ENCODE measurements around the gene GRIK4.
"Not testable (repeated sequence)": the region's sequence is repeated elsewhere in the genome, so short reads cannot be mapped to it uniquely, and the experiment has no call there.

The GRIK4 gene

DNA sequence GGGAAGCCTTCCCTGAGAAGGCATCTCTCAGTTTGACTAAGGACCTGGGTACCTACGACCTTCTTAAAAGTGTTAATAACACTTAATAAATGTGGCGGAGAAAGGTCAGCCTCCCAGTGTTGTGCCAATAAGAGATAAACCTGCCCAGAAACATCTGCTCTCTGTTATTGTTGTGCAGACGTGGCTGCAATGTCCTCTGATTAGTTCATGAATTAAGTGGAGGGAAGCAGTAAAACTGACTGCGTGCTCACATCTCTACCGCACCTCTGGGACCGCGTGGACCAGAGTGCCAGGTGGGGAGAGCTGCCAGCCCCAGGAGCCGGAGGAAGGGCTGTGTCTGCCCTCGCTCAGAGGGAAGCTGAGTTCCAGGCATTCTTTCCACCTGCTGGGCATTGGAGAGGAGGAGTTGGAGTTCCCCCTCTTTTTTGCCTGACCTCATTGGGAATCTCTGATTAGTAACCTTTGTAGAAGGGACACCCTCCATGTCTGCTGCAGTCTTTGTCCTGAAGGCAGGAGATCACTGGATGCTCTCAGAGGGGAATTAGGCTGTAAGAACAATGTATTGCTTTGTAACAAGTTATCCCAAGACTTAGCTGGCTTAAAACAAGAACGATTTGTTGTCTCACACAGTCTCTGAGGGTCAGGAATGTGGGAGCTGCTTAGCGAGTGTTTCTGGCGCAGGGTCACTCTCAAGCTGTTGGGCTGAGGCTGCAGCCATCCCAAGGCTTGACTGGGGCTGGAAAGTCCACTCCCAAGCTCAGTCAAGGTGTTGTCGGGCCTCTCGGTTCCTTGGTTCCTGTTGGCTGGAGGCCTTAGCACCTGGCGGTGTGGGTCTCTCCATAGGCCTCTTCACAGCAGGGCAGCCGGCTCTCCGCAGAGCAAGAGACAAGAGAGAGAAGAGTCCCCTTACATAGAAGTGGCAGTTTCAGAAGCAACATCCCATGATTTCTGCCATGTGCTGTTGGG lies 264.7 kb downstream of the GRIK4 start:
- no peak overlapping the region for H3K9ac ChIP-seq (ENCODE audit: low read length)
- no peaks in the 10 kb centered on the region for H3K9me3 ChIP-seq (ENCODE audit: control insufficient read depth, low read depth, low read length)
- no peak overlapping the region for H3K4me3 ChIP-seq (ENCODE audit: low read length)
- no peaks in the 10 kb centered on the region for H3K36me3 ChIP-seq (ENCODE audit: control insufficient read depth, low read depth, low read length)
- peaks cover 29% of the 10 kb centered on the region for H3K4me1 ChIP-seq (ENCODE audit: control insufficient read depth, low read depth, low read length)
- H3K27ac ChIP-seq (ENCODE audit: low read length): no peak overlapping the region
- no peaks in the 10 kb centered on the region for H3K27me3 ChIP-seq (ENCODE audit: control insufficient read depth, insufficient read depth, low read length)

DNA sequence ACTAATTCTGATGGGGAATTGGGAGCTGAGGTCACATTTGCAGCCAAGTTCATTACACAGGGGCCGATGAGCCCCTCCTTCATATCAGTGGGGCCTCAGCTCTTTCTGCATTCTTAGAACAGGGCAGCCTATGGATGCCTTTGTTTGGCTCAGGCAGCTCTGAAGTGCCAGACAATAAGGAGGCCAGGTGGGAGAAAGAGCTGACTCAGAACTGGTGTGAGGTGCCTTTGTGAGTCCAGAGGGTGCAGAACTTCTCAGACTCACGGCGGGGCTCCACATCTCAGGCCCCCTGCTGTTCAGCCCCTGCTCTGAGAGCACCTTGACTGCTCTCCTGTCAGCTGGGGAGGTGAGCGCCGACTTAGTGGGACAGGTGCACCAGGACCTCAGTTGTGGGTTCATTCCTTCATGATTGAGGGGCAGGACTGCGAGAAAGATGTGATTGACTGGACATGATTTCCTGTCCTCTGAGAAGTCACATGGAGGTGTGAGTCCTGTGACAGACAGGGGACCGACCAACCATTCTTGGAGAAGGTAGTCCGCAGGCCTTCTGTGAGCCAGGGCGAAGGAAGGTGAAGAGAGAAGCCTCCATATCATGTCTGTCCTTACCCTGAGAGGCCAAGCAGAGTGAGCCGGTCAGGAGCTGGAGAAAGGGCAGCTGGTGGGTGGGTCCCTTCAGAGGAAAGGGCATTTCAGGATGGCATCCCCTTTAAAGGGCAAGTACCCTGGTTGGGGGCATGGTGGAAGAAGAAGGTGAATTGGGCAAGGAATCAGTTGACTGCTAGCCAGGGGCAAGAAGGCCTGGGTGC lies 267.3 kb downstream of the GRIK4 start:
- Histone ChIP-seq H3K27me3 (ENCODE audit: control insufficient read depth, insufficient read depth, low read length) (no peaks in the 10 kb centered on the region), H3K9me3 (ENCODE audit: control insufficient read depth, low read depth, low read length) (no peaks in the 10 kb centered on the region), H3K9ac (ENCODE audit: low read length) (no peak overlapping the region), H3K4me1 (ENCODE audit: control insufficient read depth, low read depth, low read length) (peaks cover 34% of the 10 kb centered on the region), H3K36me3 (ENCODE audit: control insufficient read depth, low read depth, low read length) (no peaks in the 10 kb centered on the region), H3K4me3 (ENCODE audit: low read length) (no peak overlapping the region), H3K27ac (ENCODE audit: low read length) (no peak overlapping the region)

GRCh38 chr11:120780239-120780638 lies 268.7 kb downstream of the GRIK4 start:
- Histone ChIP-seq H3K27ac (ENCODE audit: low read length) (no peak overlapping the region), H3K4me1 (ENCODE audit: control insufficient read depth, low read depth, low read length) (peaks cover 34% of the 10 kb centered on the region), H3K9me3 (ENCODE audit: control insufficient read depth, low read depth, low read length) (no peaks in the 10 kb centered on the region), H3K4me3 (ENCODE audit: low read length) (no peak overlapping the region), H3K9ac (ENCODE audit: low read length) (no peak overlapping the region), H3K27me3 (ENCODE audit: control insufficient read depth, insufficient read depth, low read length) (no peaks in the 10 kb centered on the region), H3K36me3 (ENCODE audit: control insufficient read depth, low read depth, low read length) (no peaks in the 10 kb centered on the region)

GRCh38 chr11:120781486-120782120 lies 270.1 kb downstream of the GRIK4 start:
- Histone ChIP-seq H3K4me1 (ENCODE audit: control insufficient read depth, low read depth, low read length) (peaks cover 22% of the 10 kb centered on the region), H3K27me3 (ENCODE audit: control insufficient read depth, insufficient read depth, low read length) (no peaks in the 10 kb centered on the region), H3K36me3 (ENCODE audit: control insufficient read depth, low read depth, low read length) (no peaks in the 10 kb centered on the region), H3K9ac (ENCODE audit: low read length) (no peak overlapping the region), H3K9me3 (ENCODE audit: control insufficient read depth, low read depth, low read length) (no peaks in the 10 kb centered on the region), H3K27ac (ENCODE audit: low read length) (no peak overlapping the region), H3K4me3 (ENCODE audit: low read length) (no peak overlapping the region)

DNA sequence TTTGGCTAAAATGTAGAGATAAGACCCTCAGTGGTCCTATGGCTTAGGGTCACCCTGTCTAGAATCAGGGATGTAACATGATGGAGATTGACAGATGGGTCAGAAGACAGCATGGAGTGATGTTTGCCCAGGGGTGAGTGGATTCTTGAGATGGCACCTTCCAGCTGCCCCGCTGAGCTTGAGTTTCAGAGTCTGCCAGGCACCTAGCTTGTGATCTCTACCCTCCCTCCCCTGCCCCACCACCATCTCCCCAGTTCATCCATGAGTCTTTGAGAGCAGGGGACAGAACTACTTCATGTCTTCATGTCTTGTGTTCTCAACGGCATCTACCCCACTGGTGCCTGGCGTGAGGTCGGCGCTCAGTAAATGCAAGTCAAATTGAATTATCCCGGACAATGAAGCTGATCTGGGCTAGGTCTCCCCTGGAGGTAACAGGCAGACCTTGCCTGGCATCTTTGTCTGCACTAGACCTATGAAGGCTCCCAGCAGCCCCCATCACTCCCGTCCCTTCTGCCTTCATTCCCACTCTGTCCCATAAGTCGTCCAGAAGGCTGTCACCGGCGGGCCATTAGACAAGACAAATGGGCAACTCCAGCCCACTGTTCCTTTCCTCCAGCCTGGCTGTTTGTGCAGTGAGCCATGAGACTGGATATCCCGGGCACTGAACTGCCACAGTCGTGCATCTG lies 273.2 kb downstream of the GRIK4 start:
- Histone ChIP-seq H3K4me1 (ENCODE audit: control insufficient read depth, low read depth, low read length) (peaks cover 9% of the 10 kb centered on the region), H3K9ac (ENCODE audit: low read length) (no peak overlapping the region), H3K27ac (ENCODE audit: low read length) (no peak overlapping the region), H3K9me3 (ENCODE audit: control insufficient read depth, low read depth, low read length) (no peaks in the 10 kb centered on the region), H3K4me3 (ENCODE audit: low read length) (no peak overlapping the region), H3K27me3 (ENCODE audit: control insufficient read depth, insufficient read depth, low read length) (no peaks in the 10 kb centered on the region), H3K36me3 (ENCODE audit: control insufficient read depth, low read depth, low read length) (no peaks in the 10 kb centered on the region)

- peaks cover 9% of the 10 kb centered on the region for H3K4me1 ChIP-seq (ENCODE audit: control insufficient read depth, low read depth, low read length)
- no peaks in the 10 kb centered on the region for H3K27me3 ChIP-seq (ENCODE audit: control insufficient read depth, insufficient read depth, low read length)
- H3K4me3 ChIP-seq (ENCODE audit: low read length): no peak overlapping the region
- H3K27ac ChIP-seq (ENCODE audit: low read length): no peak overlapping the region
- H3K36me3 ChIP-seq (ENCODE audit: control insufficient read depth, low read depth, low read length): no peaks in the 10 kb centered on the region
- H3K9me3 ChIP-seq (ENCODE audit: control insufficient read depth, low read depth, low read length): no peaks in the 10 kb centered on the region
- no peak overlapping the region for H3K9ac ChIP-seq (ENCODE audit: low read length)
Measured at GRCh38 chr11:120785576-120785975, 274.0 kb downstream of the GRIK4 start.

- no peaks in the 10 kb centered on the region for H3K36me3 ChIP-seq (ENCODE audit: control insufficient read depth, low read depth, low read length)
- no peak overlapping the region for H3K4me3 ChIP-seq (ENCODE audit: low read length)
- no peak overlapping the region for H3K27ac ChIP-seq (ENCODE audit: low read length)
- peaks cover 9% of the 10 kb centered on the region for H3K4me1 ChIP-seq (ENCODE audit: control insufficient read depth, low read depth, low read length)
- no peak overlapping the region for H3K9ac ChIP-seq (ENCODE audit: low read length)
- H3K27me3 ChIP-seq (ENCODE audit: control insufficient read depth, insufficient read depth, low read length): no peaks in the 10 kb centered on the region
- no peaks in the 10 kb centered on the region for H3K9me3 ChIP-seq (ENCODE audit: control insufficient read depth, low read depth, low read length)
Measured at GRCh38 chr11:120786206-120786735, 274.7 kb downstream of the GRIK4 start.

- not testable (repeated sequence) for H3K36me3 ChIP-seq (ENCODE audit: control insufficient read depth, low read depth, low read length); H3K9me3 ChIP-seq (ENCODE audit: control insufficient read depth, low read depth, low read length); H3K4me3 ChIP-seq (ENCODE audit: low read length); H3K9ac ChIP-seq (ENCODE audit: low read length); H3K27ac ChIP-seq (ENCODE audit: low read length); H3K4me1 ChIP-seq (ENCODE audit: control insufficient read depth, low read depth, low read length); H3K27me3 ChIP-seq (ENCODE audit: control insufficient read depth, insufficient read depth, low read length)
Measured at GRCh38 chr11:120787224-120787623, 275.7 kb downstream of the GRIK4 start.

DNA sequence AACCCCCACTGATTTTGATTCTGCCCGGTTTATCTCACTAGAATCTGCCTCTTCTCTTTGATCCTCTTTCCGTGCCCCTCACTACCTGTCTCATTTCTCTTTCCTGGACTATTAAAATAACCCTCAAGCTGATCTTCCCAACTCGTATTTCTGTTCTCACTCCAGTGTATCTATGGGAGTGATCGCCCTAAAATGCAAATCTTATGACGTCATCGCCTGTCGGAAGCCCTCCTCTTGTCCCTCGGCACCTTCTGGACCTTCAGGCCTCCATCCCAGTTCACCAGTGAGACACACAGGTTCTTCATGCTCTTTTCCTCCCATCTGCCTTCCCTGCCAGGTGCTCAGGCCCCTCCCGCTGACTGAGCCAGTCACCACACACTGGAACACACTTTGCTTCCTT lies 277.8 kb downstream of the GRIK4 start:
- Histone ChIP-seq H3K36me3 (ENCODE audit: control insufficient read depth, low read depth, low read length) (no peaks in the 10 kb centered on the region), H3K27ac (ENCODE audit: low read length) (no peak overlapping the region), H3K4me1 (ENCODE audit: control insufficient read depth, low read depth, low read length) (no peaks in the 10 kb centered on the region), H3K27me3 (ENCODE audit: control insufficient read depth, insufficient read depth, low read length) (no peaks in the 10 kb centered on the region), H3K9me3 (ENCODE audit: control insufficient read depth, low read depth, low read length) (no peaks in the 10 kb centered on the region), H3K9ac (ENCODE audit: low read length) (no peak overlapping the region), H3K4me3 (ENCODE audit: low read length) (no peak overlapping the region)

GRCh38 chr11:120792306-120792705 lies 280.8 kb downstream of the GRIK4 start:
- no peaks in the 10 kb centered on the region for H3K9me3 ChIP-seq (ENCODE audit: control insufficient read depth, low read depth, low read length)
- no peak overlapping the region for H3K9ac ChIP-seq (ENCODE audit: low read length)
- H3K4me1 ChIP-seq (ENCODE audit: control insufficient read depth, low read depth, low read length): no peaks in the 10 kb centered on the region
- peaks cover under 1% of the 10 kb centered on the region for H3K27me3 ChIP-seq (ENCODE audit: control insufficient read depth, insufficient read depth, low read length)
- H3K27ac ChIP-seq (ENCODE audit: low read length): no peak overlapping the region
- no peak overlapping the region for H3K4me3 ChIP-seq (ENCODE audit: low read length)
- H3K36me3 ChIP-seq (ENCODE audit: control insufficient read depth, low read depth, low read length): no peaks in the 10 kb centered on the region

DNA sequence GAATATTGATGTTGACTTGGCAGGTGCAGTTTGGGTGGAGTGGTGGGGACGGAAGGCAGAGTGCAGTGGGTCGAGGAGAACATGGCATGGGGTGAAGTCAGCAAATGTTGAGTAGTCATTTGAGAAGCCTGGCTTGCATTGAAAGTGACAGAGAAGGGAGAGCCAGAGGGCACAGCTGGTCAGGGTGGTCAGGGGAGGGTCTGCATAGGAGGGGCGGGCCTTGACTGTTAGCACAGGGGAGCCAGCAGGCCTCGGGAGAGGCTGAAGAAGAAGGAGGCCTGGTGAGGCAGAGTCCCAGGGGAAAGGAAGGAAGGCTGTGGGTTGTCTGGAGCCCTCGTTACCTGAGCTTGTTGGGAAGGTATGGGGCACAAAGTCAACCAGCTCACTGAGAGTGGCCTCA lies 281.6 kb downstream of the GRIK4 start:
- H3K27me3 ChIP-seq (ENCODE audit: control insufficient read depth, insufficient read depth, low read length): peaks cover 6% of the 10 kb centered on the region
- H3K27ac ChIP-seq (ENCODE audit: low read length): no peak overlapping the region

More for the DNA sequence above, 281.6 kb downstream of the GRIK4 start:
- Histone ChIP-seq H3K9me3 (ENCODE audit: control insufficient read depth, low read depth, low read length) (no peaks in the 10 kb centered on the region), H3K9ac (ENCODE audit: low read length) (no peak overlapping the region), H3K4me1 (ENCODE audit: control insufficient read depth, low read depth, low read length) (no peaks in the 10 kb centered on the region), H3K4me3 (ENCODE audit: low read length) (no peak overlapping the region), H3K36me3 (ENCODE audit: control insufficient read depth, low read depth, low read length) (no peaks in the 10 kb centered on the region)
